T-helper 2 cell treated with Interferon-gamma antibody and Interleukin-4, amounts not matched to agents 100 ng/mL and 5 ng/mL, for 36 hours (primary cell): ENCODE results near the gene DEUP1. TPM values are rescaled to one million over a fixed set of nuclear protein-coding genes. Genes with fewer than 3 reads are reported as not detected.
"Not testable (repeated sequence)": the region's sequence is repeated elsewhere in the genome, so short reads cannot be mapped to it uniquely, and the experiment has no call there.

Source experiments
- intact Hi-C: fragments of 100-400 bp; cut with micrococcal nuclease; formaldehyde crosslinking; loops from one replicate; pipeline ENCODE4 v1.15.1; 2023
- total RNA-seq: library from RNA; stranded (reverse); gene quantifications from 2 replicates; pipeline ENCODE4 v1.2.3, GENCODE V29; 2022

The DEUP1 gene, protein sequence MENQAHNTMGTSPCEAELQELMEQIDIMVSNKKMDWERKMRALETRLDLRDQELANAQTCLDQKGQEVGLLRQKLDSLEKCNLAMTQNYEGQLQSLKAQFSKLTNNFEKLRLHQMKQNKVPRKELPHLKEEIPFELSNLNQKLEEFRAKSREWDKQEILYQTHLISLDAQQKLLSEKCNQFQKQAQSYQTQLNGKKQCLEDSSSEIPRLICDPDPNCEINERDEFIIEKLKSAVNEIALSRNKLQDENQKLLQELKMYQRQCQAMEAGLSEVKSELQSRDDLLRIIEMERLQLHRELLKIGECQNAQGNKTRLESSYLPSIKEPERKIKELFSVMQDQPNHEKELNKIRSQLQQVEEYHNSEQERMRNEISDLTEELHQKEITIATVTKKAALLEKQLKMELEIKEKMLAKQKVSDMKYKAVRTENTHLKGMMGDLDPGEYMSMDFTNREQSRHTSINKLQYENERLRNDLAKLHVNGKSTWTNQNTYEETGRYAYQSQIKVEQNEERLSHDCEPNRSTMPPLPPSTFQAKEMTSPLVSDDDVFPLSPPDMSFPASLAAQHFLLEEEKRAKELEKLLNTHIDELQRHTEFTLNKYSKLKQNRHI
- total RNA-seq: not detected in 2 replicates

DNA sequence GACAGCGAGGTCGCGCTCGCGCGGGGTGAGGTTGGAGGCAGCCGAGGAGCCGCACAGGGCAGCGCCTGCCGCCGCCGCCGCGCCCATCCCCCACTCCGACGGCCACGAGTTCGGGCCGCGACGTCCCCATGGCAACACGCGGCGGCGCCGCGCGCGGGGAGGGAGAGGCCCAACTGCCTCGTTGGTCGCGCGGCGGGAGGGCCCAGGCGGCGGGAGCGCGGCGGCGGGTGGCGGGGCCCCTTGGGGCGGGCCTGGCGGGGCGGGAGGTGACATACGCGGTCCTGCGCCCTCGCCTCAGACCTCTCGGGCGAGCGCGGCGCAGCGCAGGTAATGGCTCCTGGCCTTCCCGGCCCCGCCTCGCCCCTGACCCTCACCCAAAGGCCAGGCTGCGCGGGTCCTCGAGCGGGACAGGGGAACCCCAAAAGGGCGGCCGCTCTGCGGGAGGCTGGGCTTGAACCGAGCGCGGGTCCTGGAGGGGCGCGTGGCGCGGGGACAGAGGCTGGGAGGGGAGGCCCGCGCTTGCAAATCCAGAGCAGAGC, at the start of gene DEUP1:
Gene DEUP1, plus strand, starts transcription at position 297 of the 539 bp plus-strand sequence. CDS start 1,518 bp downstream, outside the sequence.
- intact Hi-C loops: loop anchor here (5.0 kb wide), 1 partner anchor 212 kb away; the partner anchor contains the start of gene SMCO4

DNA sequence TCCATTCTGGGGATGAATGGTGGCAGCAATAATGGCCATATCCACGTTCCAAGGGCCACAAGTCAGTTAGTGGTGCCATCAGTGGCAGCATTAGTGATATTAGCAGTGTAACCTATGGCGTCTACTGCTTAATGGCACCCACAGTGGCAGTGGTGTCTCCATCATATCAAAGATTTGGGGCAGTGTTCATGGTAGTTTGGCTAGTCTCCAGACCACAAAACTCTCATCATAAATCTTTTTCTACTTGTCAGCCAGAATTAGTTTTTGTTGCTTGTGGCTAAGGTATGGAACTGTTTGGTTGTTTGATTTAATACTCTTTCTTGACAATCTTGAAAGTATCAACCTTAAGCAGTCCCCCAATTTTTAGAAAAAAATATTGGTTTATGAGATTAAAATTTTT, 45.1 kb upstream of the DEUP1 start:
- intact Hi-C loops: no loop called here

DNA sequence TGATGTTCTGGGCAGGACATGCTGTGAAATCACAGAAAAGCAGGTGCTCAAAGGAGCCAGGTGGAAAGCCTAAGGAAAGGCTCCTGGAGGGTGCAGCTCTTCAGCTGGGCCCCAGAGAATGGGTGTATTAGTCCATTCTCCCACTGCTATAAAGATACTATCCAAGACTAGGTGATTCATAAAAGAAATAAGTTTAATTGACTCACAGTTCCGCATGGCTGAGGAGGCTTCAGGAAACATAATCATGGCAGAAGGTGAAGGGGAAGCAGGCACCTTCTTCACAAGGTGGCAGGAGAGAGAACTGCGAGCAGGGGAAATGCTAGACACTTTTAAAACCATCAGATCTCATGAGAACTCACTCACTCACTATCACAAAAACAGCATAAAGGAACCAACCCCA, 43.1 kb upstream of the DEUP1 start:
- intact Hi-C loops: no loop called here

DNA sequence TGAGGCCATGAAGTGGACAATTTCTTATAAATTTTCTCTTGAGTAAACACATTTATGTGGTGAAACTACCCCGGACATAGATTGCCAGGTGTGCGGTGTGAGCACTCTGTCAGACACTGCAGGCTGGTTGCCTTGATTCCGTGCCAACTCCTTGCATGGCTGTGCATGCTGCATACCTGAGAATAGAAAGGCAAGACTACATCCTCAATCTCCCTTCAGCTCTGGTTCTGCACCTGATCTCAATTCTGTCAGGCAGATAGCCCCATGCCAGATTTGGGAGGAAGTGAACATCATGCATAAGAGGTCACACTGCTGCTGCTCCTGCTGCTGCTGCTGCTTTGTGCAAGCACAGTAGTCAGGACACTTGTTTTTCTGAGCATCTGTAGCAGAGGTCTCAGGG, 42.5 kb upstream of the DEUP1 start:
- intact Hi-C loops: no loop called here

DNA sequence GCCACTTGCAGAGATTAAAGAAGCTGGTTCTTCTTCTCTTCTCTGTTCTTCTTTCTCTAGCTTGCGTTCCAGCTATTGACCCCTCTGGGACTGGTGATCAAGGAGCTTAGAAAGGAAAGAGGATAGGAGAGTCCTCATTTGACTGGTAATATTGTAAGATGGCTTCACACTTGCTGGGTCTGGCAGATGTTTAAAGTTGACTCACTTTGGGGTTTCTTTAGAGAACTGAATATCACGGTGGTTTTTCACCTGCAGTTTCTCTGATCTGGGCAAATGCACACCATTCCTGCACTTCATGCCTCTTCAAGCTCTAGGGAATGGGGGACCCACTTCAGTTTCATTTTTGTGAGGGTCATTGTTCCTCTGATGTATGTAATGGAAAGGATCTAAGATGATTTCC, 41.8 kb upstream of the DEUP1 start:
- intact Hi-C loops: no loop called here

DNA sequence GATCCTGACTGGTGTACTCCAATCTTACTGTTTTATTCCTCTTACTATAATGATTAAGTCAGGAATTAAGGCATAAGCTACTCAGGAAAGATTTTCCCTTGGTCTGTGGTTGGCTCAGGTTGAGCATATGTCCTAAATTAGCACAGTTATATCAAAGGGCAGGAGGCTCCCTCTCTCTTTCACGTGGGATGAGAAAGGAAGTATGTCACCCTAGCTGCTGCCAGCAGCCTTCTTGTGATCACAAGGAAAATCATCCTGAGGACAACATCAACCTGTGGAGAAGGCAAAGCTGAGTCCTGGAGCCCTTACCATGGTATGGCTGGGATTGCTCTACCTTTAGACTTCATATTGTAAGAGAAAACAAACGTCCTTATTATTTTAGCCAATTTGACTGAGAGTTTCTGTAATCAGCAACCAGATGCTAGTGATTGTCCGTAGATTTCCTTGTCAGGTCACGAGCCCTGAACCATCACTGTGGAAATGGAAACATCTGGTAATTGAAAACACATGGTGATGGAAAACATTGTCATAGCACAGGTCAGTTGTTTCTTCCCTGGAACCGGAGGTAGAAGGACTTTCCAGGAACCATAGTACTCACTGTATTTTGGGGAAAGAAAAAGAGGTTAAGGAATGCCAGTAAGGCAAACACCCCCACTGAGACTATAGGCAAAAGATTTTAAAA, 40.6 kb upstream of the DEUP1 start:
- intact Hi-C loops: no loop called here

DNA sequence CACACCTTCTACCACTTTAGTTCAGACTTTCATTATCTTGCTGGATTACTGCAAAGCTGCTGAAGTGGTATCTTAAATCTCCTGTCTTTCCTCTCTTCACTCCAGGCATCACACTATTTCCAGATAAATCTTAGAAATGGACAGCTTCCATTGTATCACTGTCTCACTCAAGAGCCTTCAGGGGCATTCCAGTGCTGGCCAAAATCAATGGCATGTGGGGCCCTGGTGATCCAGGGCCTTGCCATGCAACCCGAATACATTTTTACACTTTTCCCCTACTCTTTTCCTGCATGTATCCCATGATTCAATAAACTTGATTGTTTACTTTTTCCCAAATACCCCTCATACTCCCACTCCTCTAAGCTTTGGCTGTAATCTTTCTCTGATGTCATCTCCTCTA, 39.4 kb upstream of the DEUP1 start:
- intact Hi-C loops: no loop called here

DNA sequence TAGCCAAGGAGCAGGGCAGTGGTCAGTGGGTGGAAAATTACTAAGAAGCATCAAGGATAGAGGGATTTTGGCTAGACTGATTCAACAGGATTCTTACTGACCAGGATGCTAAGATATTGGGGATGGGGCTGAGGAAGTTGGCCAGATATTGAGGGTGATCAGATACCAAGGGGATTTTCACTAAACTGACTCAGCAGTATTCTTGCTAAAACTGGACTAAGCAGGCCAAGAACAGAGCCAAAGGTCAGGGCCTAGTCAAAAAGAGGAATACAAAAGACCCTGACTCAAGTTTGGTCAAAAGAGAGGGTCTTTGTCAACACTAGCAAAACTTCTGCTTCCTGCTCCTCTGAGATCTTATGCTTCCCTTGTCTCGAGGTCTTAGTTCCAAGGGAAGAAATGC, 38.6 kb upstream of the DEUP1 start:
- intact Hi-C loops: no loop called here

DNA sequence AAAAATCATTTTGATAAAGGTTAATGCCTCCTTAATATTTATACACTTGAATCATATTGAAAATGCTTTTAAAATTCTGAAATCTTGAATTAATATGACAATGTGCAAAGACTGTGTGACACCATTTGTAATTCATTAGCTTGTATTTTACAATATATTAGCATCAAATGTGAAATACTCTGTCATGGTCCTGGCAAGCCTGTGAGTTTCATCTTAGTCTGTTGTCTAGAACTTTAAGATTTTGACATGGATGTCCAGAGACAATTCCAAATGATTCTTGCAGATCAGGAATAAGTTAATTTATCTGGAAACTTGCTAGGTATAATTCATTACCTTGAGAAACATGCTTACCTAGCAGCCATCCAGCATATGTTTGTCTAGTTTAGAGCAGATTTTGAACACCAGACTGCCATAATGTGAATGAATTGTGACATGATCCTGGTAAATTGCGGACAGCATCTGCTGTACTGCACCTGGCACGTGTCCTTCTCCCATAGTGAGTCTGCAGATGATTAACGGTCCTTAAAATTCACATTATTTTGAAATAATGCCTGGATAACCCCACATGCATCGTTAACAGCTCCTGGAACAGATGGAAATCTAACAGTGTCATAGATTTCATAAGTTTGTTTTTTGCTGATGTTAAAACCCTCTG, 34.5 kb upstream of the DEUP1 start:
- intact Hi-C loops: no loop called here

DNA sequence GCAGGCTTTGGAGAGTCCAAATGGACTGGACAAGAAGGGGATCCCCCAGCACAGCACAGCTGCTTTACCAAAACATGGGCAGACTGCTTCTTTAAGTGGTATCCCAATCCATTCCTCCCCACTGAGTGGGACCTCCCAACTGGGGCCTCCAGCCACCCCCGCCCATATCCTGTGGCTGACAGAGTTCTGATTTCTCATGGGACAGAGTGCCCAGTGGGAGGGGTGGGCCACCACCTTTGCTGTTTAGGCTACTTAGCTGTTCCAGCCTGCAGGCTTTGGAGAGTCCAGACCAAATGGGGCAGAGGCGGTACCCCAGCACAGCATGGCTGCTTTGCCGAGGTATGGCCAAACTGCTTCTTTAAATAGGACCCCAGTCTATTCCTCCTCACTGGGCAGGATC, 26.9 kb upstream of the DEUP1 start:
- intact Hi-C loops: no loop called here

DNA sequence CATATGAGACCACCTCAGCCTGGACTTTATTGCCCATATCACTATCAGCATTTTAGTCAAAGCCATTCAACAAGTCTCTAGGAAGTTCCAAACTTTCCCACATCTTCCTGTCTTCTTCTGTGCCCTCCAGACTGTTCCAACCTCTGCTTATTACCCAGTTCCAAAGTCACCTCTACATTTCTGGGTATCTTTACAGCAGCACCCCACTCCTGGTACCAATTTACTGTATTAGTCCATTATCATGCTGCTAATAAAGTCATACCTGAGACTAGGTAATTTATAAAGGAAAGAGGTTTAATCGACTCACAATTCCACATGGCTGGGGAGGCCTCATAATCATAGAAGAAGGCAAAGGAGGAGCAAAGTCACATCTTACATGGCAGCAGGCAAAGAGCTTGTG, 16.1 kb upstream of the DEUP1 start:
- intact Hi-C loops: not testable (repeated sequence)

DNA sequence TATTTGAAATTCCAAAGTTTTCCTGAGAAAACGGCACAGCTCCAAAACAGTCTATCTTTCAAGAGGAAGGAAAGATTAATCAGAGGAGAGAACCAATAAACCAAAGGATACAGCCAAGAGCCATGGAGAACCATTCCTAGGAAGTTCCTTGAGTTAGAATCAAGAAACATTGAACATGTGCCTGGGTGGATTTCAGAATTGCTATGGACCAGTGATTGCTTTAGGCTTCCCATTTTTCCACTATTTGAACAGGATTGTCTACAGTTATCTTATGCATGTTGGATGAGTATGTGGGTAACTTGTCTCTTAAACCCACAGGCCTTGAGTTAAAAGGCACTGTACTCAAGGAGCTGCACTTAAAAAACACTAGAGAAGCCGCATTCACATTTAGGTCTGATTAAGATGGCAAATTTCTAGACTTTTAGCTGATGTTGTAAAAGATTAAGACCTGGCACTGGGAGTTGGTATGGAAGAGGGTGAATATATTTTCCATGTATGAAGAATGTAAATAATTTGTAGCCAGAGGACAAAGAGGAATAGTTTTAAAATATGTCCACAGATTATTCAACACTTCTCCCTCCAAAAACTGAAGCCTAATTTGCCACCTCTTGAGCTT, 11.2 kb upstream of the DEUP1 start:
- intact Hi-C loops: no loop called here

DNA sequence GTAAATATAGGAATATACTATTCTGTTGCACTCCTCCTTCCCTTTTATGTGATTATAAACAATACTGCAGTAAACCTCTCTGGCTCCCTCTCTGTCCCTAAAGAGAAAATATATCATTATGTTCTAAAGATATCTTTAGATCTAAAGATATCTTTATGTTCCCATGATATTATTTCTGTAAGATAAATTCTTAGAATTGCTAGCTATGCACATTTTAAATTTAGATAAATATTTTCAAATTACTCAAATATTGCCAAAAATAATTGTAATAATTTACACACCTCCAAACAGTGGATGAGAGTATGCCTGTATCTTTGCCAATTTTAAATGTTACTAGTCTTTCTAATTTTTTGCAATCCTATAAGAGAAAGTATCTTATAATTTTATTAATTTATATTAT, 10.3 kb upstream of the DEUP1 start:
- intact Hi-C loops: no loop called here

DNA sequence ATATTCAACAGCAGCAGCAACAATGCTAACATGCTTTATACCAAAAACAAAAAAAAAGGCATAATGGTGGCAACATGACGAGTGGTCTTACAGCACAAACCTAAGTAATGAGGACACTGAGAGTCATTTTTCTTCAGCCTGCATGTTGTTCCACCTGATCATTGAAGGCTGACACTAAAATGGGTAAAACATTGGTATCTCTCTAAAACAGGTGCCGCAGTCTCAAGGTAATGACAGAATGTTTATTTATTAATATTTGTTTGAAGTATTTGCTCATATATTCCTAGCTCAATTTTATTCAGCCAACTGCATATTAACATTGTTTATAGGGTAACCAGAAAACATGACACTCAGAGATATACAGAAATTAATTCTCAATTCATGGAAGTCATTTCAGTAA, 8.3 kb upstream of the DEUP1 start:
- intact Hi-C loops: no loop called here

DNA sequence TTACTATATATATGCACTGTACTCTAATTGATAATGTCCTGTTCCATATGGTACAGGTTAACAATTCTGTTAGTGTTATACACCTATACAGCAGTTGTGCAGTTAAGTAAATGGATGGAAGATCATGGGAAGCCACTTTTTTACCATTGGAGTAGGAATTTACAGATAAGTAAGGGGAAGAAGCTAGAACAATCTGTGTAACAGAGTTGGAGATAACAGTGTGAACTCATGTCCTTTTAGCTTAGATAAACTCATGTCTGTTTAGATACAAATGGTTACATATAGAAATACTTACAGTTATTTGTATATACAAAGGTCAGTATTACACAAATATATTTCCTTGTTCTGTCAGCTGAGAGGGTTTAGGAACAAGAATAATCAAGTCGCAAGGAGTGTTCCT, 6.8 kb upstream of the DEUP1 start:
- intact Hi-C loops: no loop called here

DNA sequence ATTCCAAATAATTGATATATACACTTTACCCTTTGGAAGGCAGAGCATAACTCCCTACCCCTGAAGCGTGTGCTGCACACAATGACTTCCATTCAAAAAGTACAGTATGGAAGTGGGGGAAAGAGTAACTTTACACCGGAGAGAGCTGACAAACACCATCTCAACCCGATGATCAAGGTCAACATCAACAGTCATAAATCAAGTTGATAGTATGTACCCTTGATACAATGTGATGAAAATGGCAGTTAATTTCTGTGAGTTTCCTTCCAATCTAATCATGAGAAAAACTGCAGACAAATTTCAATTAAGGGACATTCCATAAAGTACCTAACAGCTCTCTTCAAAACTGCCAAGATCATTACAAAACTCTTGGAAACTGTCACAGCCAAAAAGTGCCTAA, 6.0 kb upstream of the DEUP1 start:
- intact Hi-C loops: no loop called here

DNA sequence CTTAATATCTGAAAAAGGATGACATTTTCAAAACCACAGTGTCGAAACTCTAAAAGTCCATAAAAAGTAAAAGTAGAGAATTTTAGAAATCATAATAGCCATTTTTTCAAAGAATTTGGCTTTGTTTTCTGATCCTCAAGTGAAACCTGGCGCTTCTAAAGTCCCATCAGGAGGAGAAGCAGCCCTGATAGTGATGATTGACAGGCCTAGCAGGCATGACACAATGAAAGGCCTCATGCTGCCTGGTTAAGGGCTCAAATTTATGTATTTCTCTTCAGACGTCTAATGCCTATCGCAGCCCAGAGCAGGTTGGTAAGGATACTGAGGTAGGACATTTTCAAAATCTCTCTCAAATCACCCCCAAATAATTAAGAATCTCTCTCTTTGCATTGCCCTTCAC, 3.9 kb upstream of the DEUP1 start:
- intact Hi-C loops: no loop called here

DNA sequence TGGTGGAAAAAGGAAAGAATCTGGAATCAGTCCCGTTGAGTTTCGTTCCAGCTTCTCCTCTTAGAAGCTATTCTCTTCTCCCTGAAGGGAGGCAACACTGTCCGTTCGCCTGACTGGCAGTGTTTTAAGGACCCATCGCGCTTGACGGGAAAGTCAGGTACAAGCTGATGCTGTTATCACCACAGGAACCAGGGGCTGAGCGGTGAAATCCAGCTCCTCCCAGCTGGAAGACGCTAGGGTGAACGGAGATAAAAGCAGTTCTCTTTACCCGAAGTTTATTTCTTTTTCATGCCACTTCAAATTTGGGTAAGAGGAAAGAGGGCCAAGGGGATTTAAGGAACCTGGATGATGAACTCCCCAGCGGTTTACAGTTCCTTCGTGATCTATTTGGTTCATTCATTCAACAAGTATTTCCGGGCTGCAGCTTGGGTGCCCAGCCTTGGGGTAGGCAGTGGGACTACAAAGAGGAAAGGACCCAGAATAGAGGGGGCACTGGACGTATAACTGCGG, 551 bp upstream of the DEUP1 start:
- intact Hi-C loops: loop anchor here (5.0 kb wide), 1 partner anchor 212 kb away; the partner anchor contains the start of gene SMCO4

DNA sequence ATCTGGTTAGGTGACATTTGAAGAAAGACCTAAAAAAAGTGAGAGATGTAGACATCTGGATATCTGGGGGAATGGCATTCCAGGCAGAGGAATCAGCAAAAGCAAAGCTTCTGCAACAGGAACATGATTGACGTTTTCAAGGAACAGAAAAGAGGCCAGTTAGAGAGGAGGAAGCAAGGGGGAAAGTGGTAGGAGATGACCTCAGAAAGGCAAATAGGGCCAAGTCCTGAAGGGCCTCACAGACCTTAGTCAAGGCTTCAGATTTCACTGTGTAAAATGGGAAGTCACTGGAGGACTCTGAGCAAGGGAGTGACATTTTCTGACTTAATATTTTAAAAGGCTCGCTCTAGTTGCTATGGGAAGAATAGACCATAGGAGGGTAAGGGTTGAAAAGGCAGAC, 9.7 kb downstream of the DEUP1 start:
- intact Hi-C loops: no loop called here

DNA sequence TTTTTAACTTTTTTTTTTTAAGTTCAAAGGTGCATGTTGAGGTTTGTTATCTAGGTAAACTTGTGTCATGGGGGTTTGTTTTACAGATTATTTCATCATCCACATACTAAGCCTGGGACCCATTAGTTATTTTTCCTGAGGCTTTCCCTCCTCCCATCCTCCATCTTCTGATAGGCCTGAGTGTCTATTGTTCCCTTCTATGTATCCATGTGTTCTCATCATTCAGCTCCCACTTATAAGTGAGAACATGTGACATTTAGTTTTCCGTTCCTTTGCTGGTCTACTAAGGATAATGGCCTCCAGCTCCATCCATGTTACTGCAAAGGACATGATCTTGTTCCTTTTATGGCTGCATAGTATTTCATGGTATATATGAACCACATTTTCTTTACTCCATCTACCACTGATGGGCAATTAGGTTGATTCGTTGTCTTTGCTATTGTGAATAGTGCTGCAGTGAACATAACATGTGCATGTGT, 14.4 kb downstream of the DEUP1 start:
- intact Hi-C loops: no loop called here

DNA sequence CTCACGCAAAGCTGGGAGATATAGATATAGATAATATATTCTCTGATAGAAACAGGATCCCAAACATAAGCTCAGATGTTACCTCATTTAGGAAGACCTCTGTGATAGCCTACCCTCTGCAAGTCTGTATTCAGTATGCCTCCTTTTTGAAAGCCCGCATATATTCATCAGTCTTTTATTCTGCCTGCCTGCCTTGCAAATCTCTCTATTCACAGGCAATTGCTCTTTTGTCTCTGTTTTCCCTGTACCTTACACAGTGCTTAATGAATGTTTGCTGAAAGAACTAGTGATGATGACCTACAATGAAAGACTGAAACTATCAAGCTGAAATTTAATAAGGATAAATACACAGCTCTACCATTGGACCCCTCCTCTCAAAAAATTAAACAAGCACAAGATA, 18.4 kb downstream of the DEUP1 start:
- intact Hi-C loops: no loop called here
